Fibroblast of the conjunctiva (primary cell): Measurements from ENCODE around the gene PRKG1.
A peak's percentile ranks its signal among the peaks of the same experiment; 100 is the strongest.

Experiments used
- DNase-seq: peaks from one replicate; pipeline ENCODE4 v3.0.0-alpha.2; 2010; ENCODE audit warnings: low read depth

PRKG1 gene

GRCh38 chr10:52261362-52261761, 1187.1 kb downstream of the PRKG1 start:
- DNase-seq: no peak

GRCh38 chr10:52265131-52265926, 1191.0 kb downstream of the PRKG1 start:
- DNase-seq: no peak

GRCh38 chr10:52266858-52267257, 1192.6 kb downstream of the PRKG1 start:
- DNase-seq: no peak

GRCh38 chr10:52268790-52269189, 1194.5 kb downstream of the PRKG1 start:
- no peak for DNase-seq

GRCh38 chr10:52269233-52269632, 1194.9 kb downstream of the PRKG1 start:
- DNase-seq: no peak

- DNase-seq: no peak
These were observed 1201.9 kb downstream of the PRKG1 start for GRCh38 chr10:52276163-52276562.

- DNase-seq: no peak
These were observed 1202.7 kb downstream of the PRKG1 start for GRCh38 chr10:52276986-52277385.

- DNase-seq: no peak
These were observed 1205.3 kb downstream of the PRKG1 start for GRCh38 chr10:52279546-52279945.

- DNase-seq: peak; percentile 29
These were observed 1205.8 kb downstream of the PRKG1 start for GRCh38 chr10:52280051-52280450.

- no peak for DNase-seq
These were observed 1208.9 kb downstream of the PRKG1 start for GRCh38 chr10:52283174-52283573.

- no peak for DNase-seq
These were observed 1210.2 kb downstream of the PRKG1 start for GRCh38 chr10:52284416-52285013.

GRCh38 chr10:52287866-52288265, 1213.6 kb downstream of the PRKG1 start:
- no peak for DNase-seq

- no peak for DNase-seq
These were observed 1223.5 kb downstream of the PRKG1 start for GRCh38 chr10:52297747-52298146.

- no peak for DNase-seq
These were observed 1226.5 kb downstream of the PRKG1 start for GRCh38 chr10:52300599-52301277.

GRCh38 chr10:52308251-52309031, 1234.2 kb downstream of the PRKG1 start:
- DNase-seq: peak; percentile 78

- DNase-seq: no peak
These were observed 1238.6 kb downstream of the PRKG1 start for GRCh38 chr10:52312942-52313255.

- no peak for DNase-seq
These were observed 1239.1 kb downstream of the PRKG1 start for GRCh38 chr10:52313256-52313932.

- DNase-seq: peak; percentile 59
These were observed 1239.9 kb downstream of the PRKG1 start, which contains the start of gene DKK1 for GRCh38 chr10:52313933-52314821. Gene DKK1 (plus strand): TSS chr10:52314281. CDS start chr10:52314435, 154 bp downstream.

- DNase-seq: no peak
These were observed 1240.7 kb downstream of the PRKG1 start for GRCh38 chr10:52314822-52315552.

GRCh38 chr10:52316001-52316400, 1241.7 kb downstream of the PRKG1 start:
- DNase-seq: no peak
